SK-MEL-5 (cell line): Measurements from ENCODE around the gene EFNA3. TPM values are rescaled to one million over a fixed set of nuclear protein-coding genes. Genes with fewer than 3 reads are reported as not detected.
"Not testable (repeated sequence)": the region's sequence is repeated elsewhere in the genome, so short reads cannot be mapped to it uniquely, and the experiment has no call there.

Source experiments
- DNase-seq: peaks from one replicate; pipeline ENCODE4 v3.0.0-alpha.2; 2016; ENCODE audit warnings: low read depth, low spot score
- in situ Hi-C: cut with HindIII; loops from 2 replicates; pipeline ENCODE4 v1.10.0; 2016; ENCODE audit warnings: low sequenced_read_pairs, high pct_unique_total_duplicates, low pct_unique_long_range_greater_than_20kb
- total RNA-seq: library from RNA; depleted of rRNA; stranded (reverse); fragments of >200 nt; shearing (Covaris generic); gene quantifications from 2 replicates; pipeline ENCODE4 v1.2.3, GENCODE V29; 2014

Gene EFNA3
- total RNA-seq, 1 experiment from 2014 or later, result 6.6 TPM

GRCh38 chr1:155117610-155118009, 39.0 kb downstream of the EFNA3 start:
- no peak for DNase-seq
- in situ Hi-C loops, result no loop called here

- DNase-seq, in situ Hi-C loops: not testable (repeated sequence)
These were observed 39.5 kb downstream of the EFNA3 start for GRCh38 chr1:155118090-155118489.

GRCh38 chr1:155120253-155120652, 41.6 kb downstream of the EFNA3 start:
- no peak for DNase-seq
- in situ Hi-C loops, result no loop called here

- in situ Hi-C loops, result no loop called here
- no peak for DNase-seq
These were observed 42.6 kb downstream of the EFNA3 start for GRCh38 chr1:155121249-155121648.

- in situ Hi-C loops, result no loop called here
- DNase-seq, result no peak
These were observed 43.7 kb downstream of the EFNA3 start for GRCh38 chr1:155122308-155122707.

GRCh38 chr1:155123801-155124200, 45.2 kb downstream of the EFNA3 start:
- in situ Hi-C loops, result no loop called here
- DNase-seq, result no peak

GRCh38 chr1:155124503-155125463, 46.1 kb downstream of the EFNA3 start:
- peak; percentile 65 for DNase-seq

GRCh38 chr1:155125511-155125945, 46.9 kb downstream of the EFNA3 start:
- DNase-seq, result no peak
- in situ Hi-C loops, result no loop called here

More at GRCh38 chr1:155124503-155125463, 46.1 kb downstream of the EFNA3 start:
- in situ Hi-C loops, result no loop called here

GRCh38 chr1:155125946-155126555, 47.4 kb downstream of the EFNA3 start:
- no peak for DNase-seq
- in situ Hi-C loops, result no loop called here

GRCh38 chr1:155126556-155127104, 48.0 kb downstream of the EFNA3 start:
- in situ Hi-C loops, result no loop called here
- DNase-seq, result no peak

- in situ Hi-C loops, result no loop called here
- peak; percentile 99 for DNase-seq
These were observed 48.7 kb downstream of the EFNA3 start, which contains the start of gene EFNA1 for GRCh38 chr1:155127105-155127966. EFNA1 (plus strand) TSS chr1:155127876; CDS start chr1:155127978, 102 bp downstream.

GRCh38 chr1:155127967-155128754, 49.5 kb downstream of the EFNA3 start:
- in situ Hi-C loops, result no loop called here
- DNase-seq, result no peak

GRCh38 chr1:155128755-155129473, 50.3 kb downstream of the EFNA3 start:
- in situ Hi-C loops, result no loop called here
- no peak for DNase-seq

- in situ Hi-C loops, result no loop called here
- DNase-seq, result no peak
These were observed 51.8 kb downstream of the EFNA3 start for GRCh38 chr1:155130272-155131006.

GRCh38 chr1:155131285-155131684, 52.6 kb downstream of the EFNA3 start:
- in situ Hi-C loops, result no loop called here
- DNase-seq, result no peak

- in situ Hi-C loops, result no loop called here
- no peak for DNase-seq
These were observed 53.2 kb downstream of the EFNA3 start for GRCh38 chr1:155131856-155132255.
